NCI-H1417 treated with DMSO at 0.1 percent for 48 hours (cell line): Measurements from ENCODE around the gene COL6A2.
A peak's percentile ranks its signal among the peaks of the same experiment; 100 is the strongest.
"Not testable (repeated sequence)": the region's sequence is repeated elsewhere in the genome, so short reads cannot be mapped to it uniquely, and the experiment has no call there.

Experiments
- DNase-seq: peaks from one replicate; lab custom pipeline; 2025; lab: John Stamatoyannopoulos, UW

Gene COL6A2

GRCh38 chr21:46097336-46098293 lies at the start of gene COL6A2:
TSS of gene COL6A2 (plus strand) at chr21:46098112.
- no peak for DNase-seq

GRCh38 chr21:46048926-46049889 lies 48.7 kb upstream of the COL6A2 start:
- peak; percentile 47 for DNase-seq

GRCh38 chr21:46049890-46050667 lies 47.8 kb upstream of the COL6A2 start:
- no peak for DNase-seq

GRCh38 chr21:46050668-46051378 lies 47.1 kb upstream of the COL6A2 start:
- DNase-seq = no peak

GRCh38 chr21:46051379-46051770 lies 46.5 kb upstream of the COL6A2 start:
- DNase-seq = no peak

DNA sequence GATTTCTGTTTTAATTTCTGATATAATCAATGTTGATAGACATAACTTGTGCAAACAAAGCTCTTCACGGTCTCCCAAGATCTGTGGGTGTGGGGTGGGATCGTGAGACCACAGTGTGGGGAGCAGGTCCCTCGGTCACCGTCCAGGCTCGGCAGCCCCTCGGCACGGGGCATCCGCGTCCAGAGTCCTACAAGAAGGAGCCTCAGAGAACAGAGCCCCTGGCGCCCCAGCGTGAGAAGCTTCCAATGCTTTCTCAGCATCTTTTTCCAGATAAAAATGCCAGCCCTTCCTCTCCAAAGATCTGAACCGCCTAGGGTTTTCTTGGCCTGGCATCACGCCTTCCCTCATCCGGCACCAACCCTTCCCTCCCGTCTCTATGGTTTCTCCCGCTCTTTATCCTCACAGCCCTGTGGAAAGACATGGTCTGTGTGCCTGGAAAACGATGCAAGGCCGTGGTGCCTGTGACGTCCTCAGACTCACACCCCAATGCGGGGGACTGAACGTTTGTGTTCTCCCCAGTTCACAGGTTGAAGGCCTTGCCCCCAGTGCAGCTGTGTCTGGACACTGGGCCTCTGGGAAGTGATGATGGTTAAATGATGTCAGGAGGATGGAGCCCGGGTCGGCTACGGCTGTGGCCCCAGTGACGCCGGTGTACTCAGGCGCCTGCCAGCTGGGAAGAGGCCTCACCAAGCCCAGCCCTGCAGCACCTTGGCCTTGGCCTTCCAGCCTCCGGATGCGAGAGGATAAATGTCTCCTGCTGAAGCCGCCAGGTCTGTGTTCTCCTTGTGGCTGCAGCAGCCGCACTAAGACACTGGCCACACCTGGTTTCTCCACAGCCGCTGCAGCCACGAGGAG lies 45.9 kb upstream of the COL6A2 start:
- no peak for DNase-seq

- DNase-seq = no peak
These were observed 44.9 kb upstream of the COL6A2 start for GRCh38 chr21:46052703-46053651.

DNA sequence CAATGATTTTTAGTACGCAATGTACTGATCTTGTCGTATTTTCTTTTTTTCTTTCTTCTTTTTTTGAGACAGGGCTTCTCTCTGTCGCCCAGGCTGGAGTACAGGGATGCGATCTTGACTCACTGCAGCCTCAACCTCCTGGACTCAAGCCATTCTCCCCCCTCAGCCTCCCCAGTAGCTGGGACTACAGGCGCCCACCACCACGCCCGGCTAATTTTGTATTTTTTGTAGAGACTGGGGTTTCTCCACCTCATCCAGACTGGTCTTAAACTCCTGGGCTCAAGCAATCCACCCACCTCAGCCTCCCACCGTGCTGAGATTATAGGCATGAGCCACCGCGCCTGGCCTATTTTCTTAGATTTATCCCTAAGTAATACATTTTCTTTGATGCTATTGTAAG lies 43.9 kb upstream of the COL6A2 start:
- DNase-seq = no peak

GRCh38 chr21:46054451-46054881 lies 43.4 kb upstream of the COL6A2 start:
- no peak for DNase-seq

DNA sequence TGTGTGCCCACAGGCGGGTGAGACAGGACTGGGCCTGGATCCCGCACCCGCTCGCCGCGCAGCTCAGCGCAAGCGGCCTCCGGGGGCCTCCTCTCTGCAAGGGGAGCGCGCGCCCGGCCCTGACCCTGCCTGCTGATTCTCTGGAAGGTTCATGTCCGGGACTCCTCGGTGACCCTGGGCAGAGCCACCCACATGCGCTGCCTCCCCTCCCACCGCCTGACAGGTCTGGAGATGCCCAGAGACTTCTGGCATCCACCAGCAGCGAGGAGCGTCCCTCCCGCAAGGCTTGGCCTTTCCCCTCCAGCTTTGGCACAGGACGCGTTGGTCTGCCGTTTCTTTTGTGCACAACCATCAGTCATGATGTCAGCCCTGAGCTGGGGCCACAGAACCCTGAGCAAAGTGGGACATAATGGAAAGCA lies 42.0 kb upstream of the COL6A2 start:
- DNase-seq = no peak

- DNase-seq = no peak
These were observed 41.4 kb upstream of the COL6A2 start for GRCh38 chr21:46056450-46056903.

GRCh38 chr21:46057111-46057709 lies 40.7 kb upstream of the COL6A2 start:
- no peak for DNase-seq

DNA sequence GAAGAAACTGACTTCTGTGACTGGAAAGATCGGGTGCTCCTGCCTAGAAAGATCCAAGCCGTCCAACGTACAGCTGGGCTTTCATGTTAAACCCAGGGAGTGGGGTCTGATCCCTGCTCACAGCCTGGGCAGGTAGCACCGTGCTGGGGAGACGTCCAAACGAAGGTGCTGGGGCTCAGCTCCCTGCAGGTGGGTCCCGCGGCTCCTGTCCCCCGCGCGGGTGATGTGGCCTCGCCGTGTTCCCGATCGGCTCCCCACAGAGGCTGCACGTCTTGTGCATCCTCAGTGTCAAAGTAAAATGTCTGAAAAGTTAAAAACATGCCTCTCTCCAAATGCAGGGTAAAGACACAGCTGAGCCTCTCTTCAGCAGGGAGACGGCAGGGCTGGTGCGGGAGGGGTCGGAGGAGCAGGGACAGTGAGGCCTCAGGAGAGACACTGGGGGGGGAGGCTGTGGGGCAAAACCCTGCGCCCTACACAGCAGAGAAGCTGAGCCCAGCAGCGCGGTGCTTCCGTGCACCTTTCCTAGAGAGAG lies 40.1 kb upstream of the COL6A2 start:
- no peak for DNase-seq

- no peak for DNase-seq
These were observed 39.3 kb upstream of the COL6A2 start for GRCh38 chr21:46058431-46059145.

DNA sequence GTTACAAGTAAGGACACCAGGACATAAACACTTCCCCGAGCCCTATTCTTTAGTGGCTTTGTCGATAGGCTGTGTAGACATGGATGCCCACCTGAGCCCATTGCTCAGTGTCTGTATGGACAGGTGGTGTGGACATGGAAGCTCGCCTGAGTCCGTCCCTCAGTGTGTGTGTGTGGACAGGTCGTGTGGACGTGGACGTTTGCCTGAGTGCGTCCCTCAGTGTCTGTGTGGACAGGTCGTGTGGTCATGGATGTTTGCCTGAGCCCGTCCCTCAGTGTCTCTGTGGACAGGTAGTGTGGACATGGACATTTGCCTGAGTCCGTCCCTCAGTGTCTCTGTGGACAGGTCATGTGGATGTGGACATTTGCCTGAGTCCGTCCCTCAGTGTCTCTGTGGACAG lies 38.7 kb upstream of the COL6A2 start:
- DNase-seq = no peak

DNA sequence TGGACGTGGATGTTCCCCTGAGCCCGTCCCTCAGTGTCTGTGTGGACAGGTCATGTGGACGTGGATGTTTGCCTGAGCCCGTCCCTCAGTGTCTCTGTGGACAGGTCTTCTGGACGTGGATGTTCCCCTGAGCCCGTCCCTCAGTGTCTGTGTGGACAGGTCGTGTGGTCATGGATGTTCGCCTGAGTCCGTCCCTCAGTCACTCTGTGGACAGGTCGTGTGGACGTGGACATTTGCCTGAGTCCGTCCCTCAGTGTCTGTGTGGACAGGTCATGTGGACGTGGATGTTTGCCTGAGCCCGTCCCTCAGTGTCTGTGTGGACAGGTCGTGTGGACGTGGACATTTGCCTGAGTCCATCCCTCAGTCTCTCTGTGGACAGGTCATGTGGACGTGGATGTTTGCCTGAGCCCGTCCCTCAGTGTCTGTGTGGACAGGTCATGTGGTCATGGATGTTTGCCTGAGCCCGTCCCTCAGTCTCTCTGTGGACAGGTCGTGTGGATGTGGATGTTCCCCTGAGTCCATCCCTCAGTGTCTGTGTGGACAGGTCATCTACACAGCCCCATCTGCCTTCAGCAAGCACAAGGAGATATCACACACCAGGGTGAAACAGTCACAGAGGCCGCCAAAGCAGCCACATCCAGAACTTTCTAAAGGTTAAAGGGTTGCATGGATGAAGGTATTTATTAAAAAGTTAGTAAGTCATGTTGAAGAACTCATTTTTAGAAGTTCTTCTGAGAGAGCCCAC lies 38.0 kb upstream of the COL6A2 start:
- not testable (repeated sequence) for DNase-seq

DNA sequence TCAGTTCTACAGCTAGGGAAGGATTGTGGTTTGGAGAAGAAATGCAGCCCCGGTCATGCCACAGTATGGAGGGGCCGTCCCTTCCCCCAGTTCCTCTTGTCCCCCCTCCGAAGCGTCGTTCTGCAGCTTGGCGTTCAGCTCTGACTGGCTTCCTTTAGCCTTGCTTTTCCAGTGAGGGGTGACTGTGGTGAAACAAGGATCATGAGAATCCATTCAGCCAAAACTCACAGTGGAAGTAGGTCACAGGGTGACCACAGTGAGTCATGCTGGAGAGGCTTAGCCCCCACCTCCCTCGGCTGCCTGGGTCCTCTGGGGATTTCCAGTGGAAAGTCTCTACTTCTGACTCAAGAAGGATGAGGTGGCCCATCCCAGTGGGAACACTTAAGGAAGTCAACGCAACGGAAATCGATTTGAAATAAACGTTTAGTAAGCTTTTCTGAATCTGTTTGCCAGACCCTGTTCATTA lies 37.3 kb upstream of the COL6A2 start:
- DNase-seq = no peak
